Peyer's patch (tissue), 4 donors: ENCODE data around the gene NABP2. TPM values are rescaled to one million over a fixed set of nuclear protein-coding genes. Genes with fewer than 3 reads are reported as not detected.
"Not testable (repeated sequence)": the region's sequence is repeated elsewhere in the genome, so short reads cannot be mapped to it uniquely, and the experiment has no call there.

ENCODE experiments used
- DNase-seq, 3 donors: peaks; one replicate each; pipeline ENCODE4 v3.0.0-alpha.2; 2017 to 2019
- H3K27ac ChIP-seq, 4 donors: fragments of 200-600 bp; sonication (generic); one replicate each; pipeline ENCODE4 v1.5.1; 2016 to 2019
- H3K27me3 ChIP-seq, 2 donors: fragments of 200-600 bp; sonication (generic); one replicate each; pipeline ENCODE4 v1.5.1; 2019
- H3K36me3 ChIP-seq, 3 donors: fragments of 200-600 bp; sonication (generic); one replicate each; pipeline ENCODE4 v1.5.1; 2016 to 2019
- H3K4me1 ChIP-seq, 4 donors: fragments of 200-600 bp; sonication (generic); one replicate each; pipeline ENCODE4 v1.5.1; 2016 to 2019
- H3K4me3 ChIP-seq, 4 donors: fragments of 200-600 bp; sonication (generic); 1 replicate in 3 of 4; 2 replicates in 1 of 4; pipeline ENCODE4 v1.5.1; 2016 to 2019; ENCODE audit warnings: mild to moderate bottlenecking in 1 of 4
- H3K9me3 ChIP-seq, 4 donors: fragments of 200-600 bp; sonication (generic); one replicate each; pipeline ENCODE4 v1.5.1; 2016 to 2019; ENCODE audit warnings: mild to moderate bottlenecking in 1 of 4
- CTCF ChIP-seq, 6 experiments: fragments of 450-650 bp in 4 of 6; fragments of 200-600 bp in 2 of 6; sonication (generic) in 1 of 6; IDR thresholded peaks; one replicate each; pipeline ENCODE4 v1.5.1; 2017 to 2019; ENCODE audit warnings: antibody characterized with exemption in 6 of 6, mild to moderate bottlenecking in 3 of 6, moderate library complexity in 1 of 6
- POLR2A ChIP-seq, 2 donors: fragments of 450-650 bp; IDR thresholded peaks; one replicate each; pipeline ENCODE4 v1.5.1; 2017; ENCODE audit warnings: antibody characterized with exemption in 2 of 2, mild to moderate bottlenecking in 2 of 2, moderate library complexity in 2 of 2
- total RNA-seq, 4 donors: library from RNA; depleted of rRNA; stranded (reverse); fragments of >200 nt; gene quantifications; one replicate each; pipeline ENCODE4 v1.1.0, GENCODE V29; 2016

Gene NABP2
- total RNA-seq, 4 donors from 2014 or later = 15.3 to 25.3 (median 23.5) TPM

- peak within 1 kb of the TSS; percentile 89 to 98 (median 94) for H3K4me3 ChIP-seq
- DNase-seq = peak; percentile 87 to 95 (median 94)
- H3K9me3 ChIP-seq = no peaks in the 10 kb centered on the region
- no peaks in the 10 kb centered on the region for H3K27me3 ChIP-seq
- peaks cover 0 to 23% (median 0%) of the 10 kb centered on the region in 3 donors for H3K36me3 ChIP-seq
- peaks cover 3 to 18% (median 7%) of the 10 kb centered on the region in 4 donors for H3K4me1 ChIP-seq
- H3K27ac ChIP-seq = peak within 1 kb of the TSS; percentile 91 to 95 (median 93)
- peak; percentile 66 to 95 (median 89) for TF ChIP-seq CTCF (IDR thresholded peaks at IDR 0.05)
- TF ChIP-seq POLR2A (IDR thresholded peaks at IDR 0.05) = peak; percentile 18 to 27
Measured at GRCh38 chr12:56189099-56189917, 34.8 kb upstream of the NABP2 start, which contains the start of gene SMARCC2. SMARCC2 (minus strand) TSS chr12:56189483; CDS start chr12:56189461, 22 bp downstream.

GRCh38 chr12:56189918-56190694, 34.0 kb upstream of the NABP2 start:
- Histone ChIP-seq H3K36me3 (peaks cover 0 to 15% (median 0%) of the 10 kb centered on the region in 3 donors), H3K27me3 (no peaks in the 10 kb centered on the region), H3K4me1 (peaks cover 3 to 18% (median 7%) of the 10 kb centered on the region in 4 donors), H3K27ac (peak overlapping the region; percentile 91 to 95 (median 93)), H3K4me3 (peak overlapping the region; percentile 89 to 98 (median 94)), H3K9me3 (no peaks in the 10 kb centered on the region)
- DNase-seq = peak; percentile 78 to 89 (median 87)
- TF ChIP-seq CTCF (IDR thresholded peaks at IDR 0.05) = peak in 1 of 6 experiments; percentile 3
- peak in 1 of 2 donors; percentile 16 for TF ChIP-seq POLR2A (IDR thresholded peaks at IDR 0.05)

- DNase-seq = no peak
- no peaks in the 10 kb centered on the region for H3K27me3 ChIP-seq
- peak overlapping the region; percentile 91 to 95 (median 93) for H3K27ac ChIP-seq
- peaks cover 0 to 9% (median 0%) of the 10 kb centered on the region in 3 donors for H3K36me3 ChIP-seq
- peaks cover 3 to 18% (median 7%) of the 10 kb centered on the region in 4 donors for H3K4me1 ChIP-seq
- TF ChIP-seq POLR2A (IDR thresholded peaks at IDR 0.05) = peak in 1 of 2 donors; percentile 11
- no peak for TF ChIP-seq CTCF (IDR thresholded peaks at IDR 0.05)
- no peaks in the 10 kb centered on the region for H3K9me3 ChIP-seq
- peak overlapping the region; percentile 89 to 98 (median 94) for H3K4me3 ChIP-seq
Measured at GRCh38 chr12:56190695-56191155, 33.4 kb upstream of the NABP2 start.

- Histone ChIP-seq H3K4me1 (peaks cover 0 to 12% (median 7%) of the 10 kb centered on the region in 4 donors), H3K27me3 (no peaks in the 10 kb centered on the region), H3K4me3 (no peak overlapping the region), H3K27ac (no peak overlapping the region), H3K36me3 (no peaks in the 10 kb centered on the region), H3K9me3 (no peaks in the 10 kb centered on the region)
- no peak for DNase-seq
- TF ChIP-seq CTCF (IDR thresholded peaks at IDR 0.05) (no peak), POLR2A (IDR thresholded peaks at IDR 0.05) (no peak)
Measured at GRCh38 chr12:56192582-56192981, 31.6 kb upstream of the NABP2 start.

- H3K27ac ChIP-seq = no peak overlapping the region
- TF ChIP-seq POLR2A (IDR thresholded peaks at IDR 0.05) (no peak), CTCF (IDR thresholded peaks at IDR 0.05) (peak; percentile 81 to 97 (median 94))
- DNase-seq = peak in 2 of 3 donors; percentile 89 to 94
- peaks cover 0 to 7% (median 4%) of the 10 kb centered on the region in 4 donors for H3K4me1 ChIP-seq
- H3K9me3 ChIP-seq = no peaks in the 10 kb centered on the region
- H3K36me3 ChIP-seq = no peaks in the 10 kb centered on the region
- no peaks in the 10 kb centered on the region for H3K27me3 ChIP-seq
- no peak overlapping the region for H3K4me3 ChIP-seq
Measured at GRCh38 chr12:56193025-56193578, 31.0 kb upstream of the NABP2 start.

DNA sequence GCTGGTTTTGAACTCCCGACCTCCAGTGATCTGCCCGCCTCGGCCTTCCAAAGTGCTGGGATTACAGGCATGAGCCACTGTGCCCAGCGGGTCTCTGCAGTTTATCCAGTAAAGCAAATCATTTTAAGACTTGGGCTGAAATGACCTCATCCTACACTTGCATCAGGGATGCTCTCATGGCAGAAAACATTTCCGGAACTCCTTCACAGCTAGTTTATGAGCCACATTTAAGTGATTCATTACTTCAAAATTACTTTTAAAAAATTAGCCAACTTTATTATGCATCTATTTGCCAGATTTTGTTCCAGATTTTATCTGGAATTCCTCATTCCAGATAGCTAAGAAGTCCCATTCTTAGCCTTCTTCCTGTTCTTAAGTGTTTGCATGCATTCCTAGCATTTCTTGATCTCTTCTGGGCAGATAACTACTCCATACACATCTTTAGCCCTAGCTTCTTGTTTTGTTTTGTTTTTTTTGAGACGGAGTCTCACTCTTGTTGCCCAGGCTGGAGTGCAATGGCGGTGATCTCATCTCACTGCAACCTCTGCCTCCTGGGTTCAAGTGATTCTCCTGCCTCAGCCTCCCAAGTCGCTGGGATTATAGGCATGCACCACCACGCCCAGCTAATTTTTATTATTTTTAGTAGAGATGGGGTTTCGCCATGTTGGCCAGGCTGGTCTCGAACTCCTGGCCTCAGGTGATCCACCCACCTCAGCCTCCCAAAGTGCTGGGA, 27.2 kb upstream of the NABP2 start:
- H3K27ac ChIP-seq = peak overlapping the region in 2 of 4 donors; percentile 42 to 49
- not testable (repeated sequence) for H3K36me3 ChIP-seq, H3K4me1 ChIP-seq, H3K9me3 ChIP-seq, H3K27me3 ChIP-seq, DNase-seq, H3K4me3 ChIP-seq
